K562 (cell line): ENCODE measurements around the gene CDADC1. TPM values are rescaled to one million over a fixed set of nuclear protein-coding genes. Genes with fewer than 3 reads are reported as not detected.

Experiments
- ATAC-seq: fragments of 200-7000 bp; cut with Tn5 transposase; 3 replicates; pipeline ENCODE4 v1.9.1; 2020; ENCODE audit warnings: moderate library complexity
- BruUV-seq: library from RNA; stranded (reverse); fragments of 400-500 nt; replicated peaks from 2 replicates; lab custom pipeline; 2021; lab: Mats Ljungman, UMichigan
- CTCF ChIA-PET: fragments of 300-600 bp; formaldehyde crosslinking; extraction: SDS; loops from one replicate; lab custom pipeline; 2021; ENCODE audit warnings: low intra/inter-chr PET ratio; lab: Yijun Ruan, JAX
- POLR2A ChIA-PET: fragments of 300-600, 350-650 bp; sonication (Branson Sonifier 250); formaldehyde crosslinking; extraction: SDS; loops from one replicate; lab custom pipeline; 2021; ENCODE audit warnings: antibody characterized with exemption, inconsistent platforms; lab: Yijun Ruan, JAX
- DNase-seq, 4 experiments: peaks; one replicate each; pipeline versions ENCODE4 v3.0.0 to v3.0.0-alpha.2; 2011 to 2018; ENCODE audit warnings: low spot score in 3 of 4, mixed read lengths in 3 of 4; ENCODE audit errors: extremely low read depth in 1 of 4
- FAIRE-seq: peaks from 2 replicates; lab custom pipeline; 2011; peaks lifted over from hg19 to GRCh38; lab: Jason Lieb, UNC
- H2AFZ ChIP-seq: 2 replicates; pipeline ENCODE4 v1.6.0; 2011; ENCODE audit warnings: low read depth, low read length, control low read depth, inconsistent platforms
- H3K27ac ChIP-seq: fragments of 200-600 bp; 3 replicates; pipeline ENCODE4 v1.8.0; 2011; ENCODE audit warnings: low read depth, mild to moderate bottlenecking, control low read depth, inconsistent platforms, low read length, moderate library complexity, mixed read lengths; ENCODE audit errors: extremely low read depth
- H3K27me3 ChIP-seq, 2 experiments: fragments of 300-600 bp in 1 of 2; 2 replicates in 1 of 2; 3 replicates in 1 of 2; pipeline versions ENCODE4 v1.6.0 to v1.8.0; 2011; ENCODE audit warnings: inconsistent platforms in 2 of 2, low read length in 2 of 2, mild to moderate bottlenecking in 1 of 2, mixed read lengths in 1 of 2, moderate library complexity in 1 of 2; ENCODE audit not compliant: control insufficient read depth in 2 of 2, insufficient read depth in 2 of 2
- H3K36me3 ChIP-seq: fragments of 300-600 bp; 3 replicates; pipeline ENCODE4 v1.8.0; 2011; ENCODE audit warnings: mild to moderate bottlenecking, low read length, inconsistent platforms; ENCODE audit not compliant: control insufficient read depth, insufficient read depth
- H3K4me1 ChIP-seq, 2 experiments: fragments of 200-600 bp in 1 of 2; replicated peaks in 1 of 2; 2 replicates in 1 of 2; 3 replicates in 1 of 2; pipeline versions ENCODE4 v1.5.1 to v1.8.0; 2011; ENCODE audit warnings: inconsistent platforms in 2 of 2, low read length in 2 of 2, mild to moderate bottlenecking in 1 of 2, mixed read lengths in 1 of 2, moderate library complexity in 1 of 2; ENCODE audit not compliant: control insufficient read depth in 2 of 2, insufficient read depth in 2 of 2
- H3K4me2 ChIP-seq: 2 replicates; pipeline ENCODE4 v1.6.1; 2011; ENCODE audit warnings: low read length, control low read depth, inconsistent platforms, mixed read lengths; ENCODE audit not compliant: insufficient read depth
- H3K4me3 ChIP-seq: fragments of 200-600 bp; sonication (generic), shearing (Covaris generic); 2 replicates; pipeline ENCODE4 v1.5.1; 2016; ENCODE audit warnings: control low read depth, inconsistent platforms
- H3K79me2 ChIP-seq: fragments of 200-600 bp; 3 replicates; pipeline ENCODE4 v1.8.0; 2011; ENCODE audit warnings: low read length, inconsistent platforms; ENCODE audit not compliant: control insufficient read depth, insufficient read depth
- H3K9ac ChIP-seq, 2 experiments: 2 replicates each; pipeline versions ENCODE4 v1.6.0 to v1.6.1; 2011; ENCODE audit warnings: low read depth in 2 of 2, low read length in 2 of 2, control low read depth in 1 of 2, inconsistent platforms in 1 of 2, mild to moderate bottlenecking in 1 of 2, mixed read lengths in 1 of 2; ENCODE audit not compliant: insufficient read depth in 1 of 2
- H3K9me1 ChIP-seq: one replicate; pipeline ENCODE4 v1.6.0; 2011; ENCODE audit warnings: inconsistent platforms, mild to moderate bottlenecking, low read length, moderate library complexity; ENCODE audit not compliant: control insufficient read depth, insufficient read depth
- H3K9me3 ChIP-seq: replicated peaks from 2 replicates; pipeline ENCODE4 v1.5.1; 2011; ENCODE audit warnings: low read depth, low read length, inconsistent platforms; ENCODE audit not compliant: control insufficient read depth, insufficient read depth
- H4K20me1 ChIP-seq: replicated peaks from 2 replicates; pipeline ENCODE4 v1.6.1; 2011; ENCODE audit warnings: low read length, inconsistent platforms, mixed read lengths; ENCODE audit not compliant: control insufficient read depth, insufficient read depth
- BRF2 ChIP-seq: IDR thresholded peaks from 3 replicates; pipeline ENCODE4 v1.6.1; 2011; ENCODE audit warnings: borderline replicate concordance, mild to moderate bottlenecking; ENCODE audit not compliant: insufficient read length, insufficient read depth
- DIDO1 ChIP-seq: fragments of 450-650 bp; IDR thresholded peaks from 2 replicates; pipeline ENCODE4 v1.6.1; 2016; ENCODE audit warnings: low read depth, missing biosample characterization, missing genetic modification characterization
- HNRNPUL1 ChIP-seq: fragments of 200-400 bp; formaldehyde crosslinking; IDR thresholded peaks from 2 replicates; pipeline ENCODE4 v1.6.1; 2017; ENCODE audit warnings: low read length
- MBD2 ChIP-seq: sonication (generic); IDR thresholded peaks from 2 replicates; pipeline ENCODE4 v1.6.1; 2016; ENCODE audit warnings: low read depth, borderline replicate concordance
- NR4A1 ChIP-seq, 2 experiments: fragments of 250-450 bp in 1 of 2; fragments of 450-650 bp in 1 of 2; sonication (Bioruptor Pico) in 1 of 2; IDR thresholded peaks; 2 replicates each; pipeline versions ENCODE4 v1.4.0 to v1.6.1; 2016 to 2020; ENCODE audit warnings: mild to moderate bottlenecking in 2 of 2, missing compliant biosample characterization in 1 of 2, missing genetic modification characterization in 1 of 2, moderate library complexity in 1 of 2
- RCOR1 ChIP-seq, 2 experiments: IDR thresholded peaks; 2 replicates each; pipeline ENCODE4 v1.6.1; 2012; ENCODE audit warnings: low read depth in 2 of 2, low read length in 2 of 2, borderline replicate concordance in 1 of 2, improper control_type of control experiment in 1 of 2
- ZFPM2 ChIP-seq: fragments of 250-450 bp; sonication (Bioruptor Pico); IDR thresholded peaks from 2 replicates; pipeline ENCODE4 v1.5.1; 2022; ENCODE audit warnings: mild to moderate bottlenecking
- WGBS: fragments of 100-300 bp; shearing (Covaris generic); methylation state at CpG from one replicate; pipeline ENCODE4 v1.1.6; 2016; ENCODE audit warnings: low coverage, mixed read lengths; ENCODE audit not compliant: insufficient coverage; ENCODE audit errors: missing lambda C conversion rate; 5-methylcytosine and 5-hydroxymethylcytosine counted together
- in situ Hi-C: fragments of 300-500 bp; cut with MboI; formaldehyde crosslinking; loops from 4 replicates; pipeline ENCODE4 v1.15.0; 2018; ENCODE audit warnings: inconsistent platforms, mixed read lengths
- intact Hi-C: fragments of 100-400 bp; cut with micrococcal nuclease; formaldehyde crosslinking; loops from 2 replicates; pipeline ENCODE4 v1.14.2; 2022
- polyA plus RNA-seq, 8 experiments: library from polyadenylated mRNA; depleted of rRNA in 4 of 8; stranded (reverse) in 5 of 8; unstranded in 3 of 8; fragments of >200 nt; fragmentation: Nextera tagmentation in 2 of 8; fragmentation: Illumina TruSeq in 1 of 8; extraction: Ambion mirVana in 2 of 8; extraction: Trizol in 1 of 8; gene quantifications; 2 replicates each; pipeline versions ENCODE4 v1.2.1 to v1.2.3, GENCODE V29; 2011 to 2014; ENCODE audit warnings: inconsistent platforms in 1 of 8, missing spikeins in 1 of 8
- total RNA-seq, 7 experiments: library from RNA; depleted of rRNA in 6 of 7; stranded (reverse); fragments of >200 nt in 6 of 7; fragmentation: Illumina TruSeq in 2 of 7; extraction: Trizol in 2 of 7; gene quantifications; 2 replicates each; pipeline versions ENCODE4 v1.2.1 to v1.2.3, GENCODE V29; 2011 to 2021; ENCODE audit warnings: low replicate concordance in 1 of 7

CDADC1 gene
- total and polyA plus RNA-seq, 9 of the 15 experiments (the other 6 are each of a cell fraction or from before 2014, with no cell fraction given), result 4.1 to 11.8 (median 6.3) TPM

GRCh38 chr13:49216334-49216733, 31.4 kb upstream of the CDADC1 start (continued):
- no peak for TF ChIP-seq BRF2

GRCh38 chr13:49217962-49218492, 29.7 kb upstream of the CDADC1 start:
- in situ Hi-C loops (no loop called here), intact Hi-C loops (no loop called here)
- ChIA-PET POLR2A (no interaction called here), CTCF (no interaction called here)
- Histone ChIP-seq H3K9me3 (no peaks in the 10 kb centered on the region), H3K79me2 (no peaks in the 10 kb centered on the region), H3K9ac (no peak overlapping the region), H3K27ac (no peak overlapping the region), H4K20me1 (no peaks in the 10 kb centered on the region), H3K27me3 (peaks cover 0 to 7% of the 10 kb centered on the region in 2 experiments; a peak in 2 of 5 replicates), H3K36me3 (no peaks in the 10 kb centered on the region), H3K4me3 (no peak overlapping the region), H3K4me2 (no peak overlapping the region)
- 34% methylated on average over 15 of the region's 17 CpGs for WGBS
- BruUV-seq, result no TSS peak
- ATAC-seq (no peak), DNase-seq (no peak), FAIRE-seq (no peak)
- TF ChIP-seq DIDO1 (no peak), HNRNPUL1 (no peak), RCOR1 (IDR thresholded peaks at IDR 0.05; ENCODE audit: borderline replicate concordance in 1 of 2, low read depth in 2 of 2, low read length in 2 of 2) (no peak), NR4A1 (CRISPR knock-in tag; IDR thresholded peaks at IDR 0.05) (no peak), NR4A1 (tag; IDR thresholded peaks at IDR 0.05) (no peak), ZFPM2 (CRISPR knock-in tag) (no peak), MBD2 (no peak)
- TF ChIP-seq, all 486 proteins: peak for 0
- H3K9me1 ChIP-seq, result no peaks in the 10 kb centered on the region
- no peak overlapping the region for H2AFZ ChIP-seq
- peaks cover 3 to 12% of the 10 kb centered on the region in 2 experiments; a peak in 3 of 5 replicates for H3K4me1 ChIP-seq
